Posterior vena cava (tissue), 2 donors: ENCODE results near the gene FOXO6. TPM values are rescaled to one million over a fixed set of nuclear protein-coding genes. Genes with fewer than 3 reads are reported as not detected.

ENCODE experiments used
- DNase-seq: peaks from one replicate; pipeline ENCODE4 v3.0.0-alpha.2; 2020; ENCODE audit warnings: low spot score
- intact Hi-C, 2 donors: fragments of 100-400 bp; cut with DNase I; formaldehyde crosslinking; loops; one replicate each; pipeline versions ENCODE4 v1.14.1 to v1.14.2; 2022 to 2023
- total RNA-seq, 2 donors: library from RNA; stranded (reverse); fragmentation: NEBNext Ultra II Directional; extraction: Animal tissue kit (Norgen Biotek cat#: 25700); gene quantifications; one replicate each; pipeline ENCODE4 v1.2.1, GENCODE V29; 2021
- donor health status: DM: yes; HTN: yes; CAD: no.
- donor health status: DM: yes; HTN: yes; CAD: no.

FOXO6 gene
- total RNA-seq, 2 donors from 2014 or later: 0.62 to 0.83 TPM

DNA sequence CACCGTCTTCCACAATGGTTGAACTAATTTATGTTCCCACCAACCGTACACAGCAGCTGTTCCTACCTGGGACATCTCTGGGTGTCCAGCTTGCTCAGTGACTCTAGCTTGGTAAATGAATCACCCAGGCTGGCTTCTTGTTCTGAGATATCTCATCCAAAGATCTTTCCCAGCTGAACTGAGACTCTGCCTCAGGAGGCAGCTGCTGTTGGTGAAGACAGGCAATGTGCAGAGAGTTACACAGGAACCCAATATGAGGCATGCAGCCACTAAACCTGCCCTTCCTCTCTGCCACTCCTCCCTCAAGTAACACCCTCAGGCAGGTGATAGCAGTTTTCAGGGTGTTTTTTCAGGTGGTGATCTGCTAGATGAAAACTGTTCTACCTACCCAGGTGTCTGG is 14.0 kb upstream of the FOXO6 start:
- intact Hi-C loops: no loop called here
- peak; percentile 11 for DNase-seq

DNA sequence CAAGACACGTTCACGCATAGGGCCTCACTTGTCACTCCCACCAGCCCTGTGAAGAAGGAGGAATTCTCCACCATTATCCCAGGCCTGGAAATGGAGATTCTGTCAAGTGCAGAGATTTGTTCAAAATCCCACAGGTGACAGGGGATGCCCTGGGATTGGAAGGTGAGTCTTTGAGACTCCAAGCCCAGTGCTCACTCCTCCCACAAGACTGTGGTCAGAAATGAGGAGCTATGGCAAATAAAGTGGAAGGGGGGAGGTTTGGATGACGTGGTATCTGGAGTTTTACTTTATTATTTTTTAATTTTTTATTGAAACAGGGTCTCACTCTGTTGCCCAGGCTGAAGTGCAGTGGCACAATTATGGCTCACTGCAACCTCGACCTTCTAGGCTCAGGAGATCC is 12.8 kb upstream of the FOXO6 start:
- intact Hi-C loops: no loop called here
- peak; percentile 45 for DNase-seq

DNA sequence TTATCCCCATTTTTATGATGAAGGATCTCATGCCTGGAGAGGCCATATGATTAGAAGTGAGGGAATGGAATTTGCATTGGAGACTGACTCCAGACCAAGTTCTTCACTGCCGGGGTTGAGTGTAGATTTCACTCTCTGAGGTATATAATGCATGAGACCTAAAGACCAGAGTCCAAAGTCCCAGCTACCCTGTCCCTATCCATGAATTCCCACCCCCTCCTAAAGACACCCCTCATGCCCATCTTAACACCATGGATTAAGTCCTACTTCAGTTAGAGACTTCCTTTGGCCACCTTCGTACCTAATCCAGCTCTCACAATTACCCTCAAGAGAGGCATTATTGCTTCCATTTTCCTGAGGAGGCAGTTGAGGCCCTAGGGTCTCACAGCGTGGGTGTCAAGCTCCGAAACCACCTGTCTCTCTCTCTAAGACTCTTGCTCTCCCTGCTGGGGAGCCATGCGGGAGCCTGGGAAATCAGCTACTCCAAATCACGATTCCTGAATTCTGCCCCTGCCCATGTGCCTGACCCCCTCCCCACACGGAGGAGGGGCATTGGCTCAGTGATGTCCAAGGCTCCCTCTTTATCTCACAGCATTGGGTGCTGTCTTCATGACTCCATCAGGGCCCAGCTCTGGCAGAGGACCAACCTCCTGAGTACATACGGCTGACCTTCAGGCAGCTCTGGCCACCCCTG is 11.7 kb upstream of the FOXO6 start:
- peak; percentile 35 for DNase-seq
- intact Hi-C loops: no loop called here

DNA sequence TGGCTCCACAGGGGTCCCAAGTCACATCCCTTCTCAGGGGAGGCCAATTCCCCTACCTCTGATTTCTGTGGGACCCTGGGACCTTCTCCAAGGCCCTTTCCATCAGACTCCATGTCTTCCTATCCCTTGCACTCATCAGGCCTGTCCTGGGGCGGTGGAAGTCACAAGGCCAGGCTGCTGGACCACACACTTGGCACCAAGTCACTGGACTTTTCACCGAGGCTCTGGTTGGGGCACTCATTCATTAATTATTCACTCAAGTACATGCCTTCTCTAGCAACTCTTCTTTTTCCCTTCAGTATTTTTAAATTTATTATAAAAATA is 11.2 kb upstream of the FOXO6 start:
- intact Hi-C loops: no loop called here
- peak; percentile 20 for DNase-seq

DNA sequence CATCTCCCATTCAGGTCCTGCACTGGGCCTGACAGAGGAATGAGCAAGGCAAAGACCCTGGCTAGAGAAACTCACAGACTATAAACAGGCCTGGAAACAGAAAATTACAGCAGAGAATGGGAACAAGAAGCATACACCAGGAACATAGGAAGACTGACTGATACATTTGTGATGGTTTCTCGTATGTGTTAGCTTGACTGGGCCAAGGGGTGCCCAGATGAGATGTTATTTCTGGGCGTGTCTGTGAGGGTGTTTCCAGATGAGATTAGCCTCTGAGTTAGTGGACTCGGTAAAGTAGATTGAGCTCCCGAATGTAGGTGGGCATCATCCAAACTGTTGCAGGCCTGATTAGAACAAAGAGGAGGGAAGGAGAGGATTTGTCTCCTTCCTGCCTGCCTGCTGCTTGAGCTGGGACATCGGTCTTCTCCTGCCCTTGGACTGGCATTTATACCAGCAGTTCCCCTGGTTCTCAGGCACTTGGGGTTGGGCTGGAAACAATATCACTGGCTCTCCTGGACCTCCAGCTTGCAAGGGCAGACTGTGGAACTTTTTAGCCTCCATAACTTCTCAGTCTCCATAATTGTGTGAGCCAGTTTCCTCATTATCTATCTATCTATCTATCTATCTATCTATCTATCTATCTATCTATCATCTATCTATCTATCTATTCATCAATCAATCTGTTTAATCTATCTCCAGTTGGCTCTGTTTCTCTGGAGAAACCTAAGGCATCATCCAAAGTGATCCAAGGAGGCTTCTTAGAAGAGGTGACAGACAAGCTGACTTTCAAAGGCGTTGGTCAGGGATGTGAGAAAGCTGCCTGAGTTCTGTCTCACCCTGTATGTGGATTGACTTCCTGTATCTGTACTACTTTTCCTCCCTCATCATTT is 9.7 kb upstream of the FOXO6 start:
- intact Hi-C loops: no loop called here
- peak; percentile 12 for DNase-seq

DNA sequence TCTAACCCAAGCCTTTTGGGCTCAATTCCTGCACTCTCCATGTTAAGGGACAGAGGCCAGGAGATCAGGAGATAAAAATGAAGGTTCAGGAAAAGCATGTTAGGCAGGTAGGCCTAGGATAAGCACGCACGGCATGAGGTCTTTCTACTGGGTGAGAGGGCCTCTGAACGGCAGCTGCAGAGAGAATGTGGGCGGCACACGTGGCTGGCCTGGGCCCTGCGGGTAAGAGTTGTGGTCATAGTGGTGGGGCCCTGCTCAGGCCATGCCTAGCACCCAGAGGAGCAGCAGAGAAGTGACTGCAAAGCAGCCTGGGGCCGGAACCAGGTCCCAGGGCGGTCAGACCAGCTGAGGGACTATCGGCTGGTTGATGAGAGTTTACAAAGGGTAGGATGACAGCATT is 7.5 kb upstream of the FOXO6 start:
- peak; percentile 24 for DNase-seq
- intact Hi-C loops: no loop called here

DNA sequence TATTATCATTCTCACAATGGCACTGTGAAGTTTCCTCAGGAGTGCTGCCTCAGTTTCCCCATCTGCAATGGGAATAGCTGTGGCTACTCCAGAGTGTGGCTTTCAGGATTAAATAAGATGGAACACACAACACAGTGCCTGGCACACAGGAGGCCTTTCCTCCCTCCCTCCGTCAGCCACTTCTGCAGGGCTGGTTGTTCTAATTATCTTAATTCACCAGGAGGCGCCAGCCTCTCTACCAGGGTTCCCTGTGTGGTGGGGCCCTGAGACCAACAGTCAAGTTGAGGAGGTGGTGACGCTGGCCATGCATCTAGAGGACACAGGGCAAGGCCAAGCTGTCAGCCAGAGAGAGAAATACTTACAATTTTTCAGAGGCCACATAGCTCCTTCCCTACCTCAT is 6.3 kb upstream of the FOXO6 start:
- intact Hi-C loops: no loop called here
- peak; percentile 46 for DNase-seq

DNA sequence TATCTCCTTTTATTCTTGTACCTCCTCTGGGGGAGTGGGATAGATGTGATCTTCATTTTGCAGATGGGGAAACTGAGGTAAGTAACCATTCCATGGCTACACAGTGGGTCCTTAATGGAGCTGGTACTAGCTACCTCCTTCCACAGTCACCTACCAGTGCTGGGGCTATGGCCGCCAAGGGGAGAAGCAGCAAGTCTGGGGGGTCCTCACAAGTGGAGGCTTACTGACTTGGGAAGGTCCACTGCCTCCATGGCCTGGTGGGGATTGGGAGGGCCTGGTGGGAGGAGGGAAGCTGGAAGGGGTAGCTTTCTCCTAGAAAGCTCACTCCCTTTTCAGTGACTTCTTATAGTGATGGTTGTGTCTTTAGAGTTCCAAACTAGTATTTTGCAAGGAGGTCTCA is 5.9 kb upstream of the FOXO6 start:
- intact Hi-C loops: no loop called here
- DNase-seq: peak; percentile 30

DNA sequence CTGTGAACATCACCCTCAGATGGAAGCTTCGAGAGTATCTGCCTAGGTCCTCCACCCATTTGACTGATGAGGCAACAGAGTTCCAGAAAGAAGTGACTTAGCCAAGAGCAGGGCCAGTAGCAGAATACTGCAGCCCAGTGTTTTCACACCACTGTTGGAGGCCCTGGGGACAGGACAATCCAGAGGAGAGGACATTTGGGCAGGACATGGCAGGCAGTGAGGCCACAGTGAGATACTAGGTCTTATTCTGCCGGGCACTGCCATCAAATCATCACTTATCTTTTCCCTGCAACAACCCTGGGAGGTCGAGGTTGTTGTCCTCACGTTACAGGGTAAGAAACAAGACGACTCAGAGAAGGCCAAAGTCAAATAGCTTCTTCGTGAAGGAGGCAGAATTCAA is 5.5 kb upstream of the FOXO6 start:
- DNase-seq: peak; percentile 15
- intact Hi-C loops: no loop called here

DNA sequence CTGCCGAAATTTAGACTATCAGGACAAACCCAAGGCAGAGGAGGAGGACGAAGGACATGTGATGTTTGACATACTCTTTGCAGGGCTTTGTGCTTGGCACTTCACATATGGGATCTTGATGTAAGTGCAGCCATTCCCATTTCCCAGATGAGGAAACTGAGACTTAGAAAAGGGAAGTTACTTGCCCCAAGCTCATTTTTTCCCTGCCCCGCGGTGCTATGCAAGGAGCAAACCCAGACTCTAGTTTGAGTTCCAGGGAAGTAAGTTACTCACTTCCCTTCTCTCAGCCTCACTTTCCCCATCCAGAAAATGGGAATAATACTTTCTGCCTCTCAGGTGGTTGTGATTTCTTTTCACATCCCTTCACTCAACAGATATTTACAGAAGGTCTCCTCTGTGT is 4.5 kb upstream of the FOXO6 start:
- peak; percentile 6 for DNase-seq
- intact Hi-C loops: no loop called here

DNA sequence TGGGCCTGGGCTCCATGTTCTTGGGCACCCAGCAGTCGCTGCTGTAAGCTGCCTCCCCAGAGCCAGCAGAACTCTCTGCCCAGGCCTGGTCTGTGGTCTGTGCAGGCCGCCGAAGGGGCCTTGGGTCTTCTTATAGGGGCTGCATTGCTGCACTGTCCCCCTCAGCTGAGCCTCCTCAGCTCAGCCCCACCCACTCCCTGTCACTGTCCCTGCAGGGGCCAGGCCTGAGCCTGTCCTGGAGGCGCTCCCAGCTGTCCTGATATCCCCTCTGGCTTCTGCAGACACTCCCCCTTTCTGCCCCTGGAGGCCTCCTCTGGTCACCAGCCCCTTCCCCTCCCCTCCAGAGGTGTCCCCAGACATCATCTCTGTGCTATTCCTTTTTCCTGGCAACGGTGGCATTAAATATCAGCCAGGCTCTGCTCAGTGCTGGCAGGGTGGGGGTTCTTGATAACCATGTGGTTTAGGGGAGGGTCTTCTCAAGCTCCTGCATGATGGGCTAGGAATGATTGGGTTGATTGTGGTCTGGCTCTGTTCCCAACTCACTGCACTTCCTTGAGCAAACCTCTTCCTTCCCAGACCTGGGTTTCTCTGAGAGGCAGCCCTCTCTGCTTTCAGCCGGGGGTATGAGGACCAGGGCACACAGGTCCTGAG is 3.7 kb upstream of the FOXO6 start:
- intact Hi-C loops: no loop called here
- peak; percentile 62 for DNase-seq

DNA sequence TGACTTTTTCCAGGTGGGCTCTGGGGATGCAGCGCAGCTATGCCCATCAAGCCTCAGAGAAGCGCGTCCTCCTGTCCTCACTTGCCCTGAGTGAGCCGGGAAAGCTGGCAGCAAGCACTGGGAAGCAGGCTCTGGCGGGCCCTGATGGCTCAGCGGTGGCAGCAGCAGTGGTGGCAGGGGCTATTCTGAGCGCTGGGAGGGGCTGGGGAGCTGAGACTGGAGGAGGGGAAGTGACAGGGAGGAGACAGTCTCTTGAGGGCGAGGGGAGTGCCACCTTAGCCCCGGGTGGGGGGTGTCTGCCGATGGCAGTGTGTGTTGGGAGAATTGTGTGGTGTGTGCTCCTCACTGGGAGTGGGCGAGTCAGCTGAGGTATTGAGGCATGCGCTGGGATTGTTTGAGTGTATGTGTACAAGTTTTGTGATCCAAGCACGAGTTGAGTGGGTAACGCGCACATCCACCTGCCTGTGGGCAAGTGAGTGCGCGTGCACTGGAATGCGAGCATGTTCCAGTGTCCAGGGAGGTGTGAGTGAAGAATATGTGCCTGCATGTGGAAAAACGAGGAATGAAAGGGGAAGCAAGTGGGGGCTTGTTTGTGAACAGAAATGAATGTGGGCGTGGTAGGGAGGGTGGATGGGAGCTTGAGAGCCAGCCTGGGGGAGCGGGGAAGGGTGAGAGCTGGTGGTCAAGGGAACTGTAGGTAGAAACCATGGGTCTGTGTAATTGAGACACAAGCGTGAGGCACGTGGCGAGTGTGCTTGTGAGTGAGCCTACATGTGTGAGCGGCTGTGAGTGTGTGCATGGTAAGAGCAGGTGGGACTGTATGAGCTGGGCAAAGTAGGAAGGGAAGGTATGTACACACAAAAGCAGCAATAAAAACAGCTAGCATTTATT is 2.9 kb upstream of the FOXO6 start:
- peak; percentile 72 for DNase-seq
- intact Hi-C loops: no loop called here

DNA sequence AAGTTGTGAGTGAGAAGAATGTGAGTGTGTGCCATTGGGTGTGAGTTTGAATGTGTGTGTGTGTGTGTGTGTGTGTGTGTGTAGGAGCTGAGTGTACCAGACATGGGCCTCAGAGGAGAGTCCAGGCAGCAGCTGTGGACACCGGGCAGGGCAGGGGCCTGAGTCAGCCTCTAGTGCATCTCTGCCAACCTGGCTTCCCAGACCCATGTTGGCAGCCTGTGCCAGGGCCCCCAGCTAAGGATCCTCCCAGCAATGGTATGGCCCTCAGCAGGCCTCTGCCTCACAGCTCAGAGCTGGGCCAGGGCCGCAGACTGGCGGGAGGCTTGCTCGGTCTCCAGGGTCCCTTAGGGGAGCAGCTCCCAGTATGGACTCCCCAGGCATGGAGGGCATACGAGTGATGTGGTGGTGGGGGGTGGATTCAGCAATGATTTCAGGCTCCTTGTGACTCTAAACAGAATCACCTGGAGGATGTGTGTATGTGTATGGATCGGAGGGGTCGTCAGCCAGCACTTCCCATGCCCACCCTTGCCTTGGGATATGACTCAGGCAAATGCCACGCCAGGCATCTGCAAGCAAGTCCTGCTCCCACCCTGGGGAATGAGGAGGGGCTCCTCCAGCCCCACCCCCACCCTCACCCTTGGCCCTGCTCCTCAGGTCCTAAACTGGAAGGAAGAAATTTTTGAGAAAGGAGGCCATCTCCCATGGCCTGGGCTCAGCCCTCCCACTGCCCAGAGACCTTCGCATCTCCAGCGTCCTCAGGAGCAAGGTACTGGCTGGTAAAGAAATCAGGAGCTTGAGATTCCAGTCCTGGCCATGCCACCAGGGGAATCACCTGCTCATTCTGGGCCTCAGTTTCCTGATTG is 1.8 kb upstream of the FOXO6 start:
- intact Hi-C loops: loop anchor here in 1 of 2 donors (5.0 kb wide), 1 partner anchor 562 kb away; no protein-coding TSS in a partner anchor
- peak; percentile 68 for DNase-seq

DNA sequence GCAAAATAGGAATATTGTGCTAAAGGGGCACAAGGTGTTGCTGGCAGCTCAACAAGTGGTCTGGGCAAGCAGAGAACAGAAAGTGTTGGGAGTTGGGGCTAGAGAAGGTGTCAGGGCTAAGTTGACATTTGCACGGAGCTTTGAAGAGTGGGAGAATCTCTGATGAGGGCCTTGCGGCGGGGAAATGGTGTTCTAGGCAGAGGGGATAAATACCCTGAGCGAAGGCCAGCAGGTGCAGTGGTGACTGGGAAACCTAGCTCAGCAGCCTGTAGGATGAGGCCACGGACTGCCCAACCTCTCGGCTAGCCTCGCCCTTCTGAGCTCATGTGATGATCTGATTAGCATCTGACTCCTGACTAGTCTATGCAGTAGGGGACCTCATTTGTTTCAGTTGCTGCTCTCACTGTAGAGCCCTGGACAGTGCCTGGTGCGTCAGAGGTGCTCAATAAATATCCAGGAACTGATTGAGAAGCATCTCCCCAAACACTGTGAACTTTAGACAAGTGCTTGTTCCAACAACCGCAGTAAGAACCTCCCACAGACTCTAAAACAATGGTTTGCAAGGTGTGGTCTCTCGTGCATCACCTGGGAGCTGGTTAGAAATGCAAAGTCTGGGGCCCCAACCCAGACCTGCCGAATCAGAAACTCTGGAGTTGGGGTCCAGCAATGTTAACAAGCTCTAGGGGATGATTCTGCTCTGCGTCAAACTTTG is 1.0 kb upstream of the FOXO6 start:
- peak; percentile 66 for DNase-seq
- intact Hi-C loops: loop anchor here in 1 of 2 donors (5.0 kb wide), 1 partner anchor 563 kb away; no protein-coding TSS in a partner anchor

DNA sequence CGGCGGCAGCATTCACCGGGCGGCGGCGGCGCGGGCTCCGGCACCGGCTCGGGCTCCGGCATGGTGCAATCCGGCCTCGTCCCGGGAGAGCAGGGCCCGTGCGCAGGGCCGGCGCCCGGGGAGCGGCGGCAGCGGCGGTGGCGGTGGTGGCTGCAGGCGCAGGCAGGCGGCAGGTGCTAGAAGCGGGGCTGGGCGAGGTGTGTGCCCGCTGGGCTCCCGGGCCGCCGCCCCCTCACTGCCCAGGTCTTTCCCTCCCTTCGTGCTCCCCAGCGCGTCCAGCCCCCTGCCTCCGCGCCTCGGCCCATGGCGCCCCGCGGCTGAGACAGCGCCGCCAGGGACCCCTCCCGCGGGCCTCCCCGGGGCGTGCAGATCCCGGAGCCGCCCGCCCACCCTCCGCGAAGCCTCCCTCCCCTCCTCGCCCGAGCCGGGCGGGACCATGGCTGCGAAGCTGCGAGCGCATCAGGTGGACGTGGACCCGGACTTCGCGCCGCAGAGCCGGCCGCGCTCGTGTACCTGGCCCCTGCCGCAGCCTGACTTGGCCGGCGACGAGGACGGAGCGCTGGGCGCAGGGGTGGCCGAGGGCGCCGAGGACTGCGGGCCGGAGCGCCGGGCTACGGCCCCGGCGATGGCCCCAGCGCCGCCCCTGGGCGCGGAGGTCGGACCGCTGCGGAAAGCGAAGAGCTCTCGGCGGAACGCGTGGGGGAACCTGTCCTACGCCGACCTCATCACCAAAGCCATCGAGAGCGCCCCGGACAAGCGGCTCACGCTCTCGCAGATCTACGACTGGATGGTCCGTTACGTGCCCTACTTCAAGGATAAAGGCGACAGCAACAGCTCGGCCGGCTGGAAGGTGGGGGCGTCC is 492 bp downstream of the FOXO6 start:
- intact Hi-C loops: loop anchor here in 1 of 2 donors (5.0 kb wide), 1 partner anchor 564 kb away; no protein-coding TSS in a partner anchor
- peak; percentile 78 for DNase-seq

DNA sequence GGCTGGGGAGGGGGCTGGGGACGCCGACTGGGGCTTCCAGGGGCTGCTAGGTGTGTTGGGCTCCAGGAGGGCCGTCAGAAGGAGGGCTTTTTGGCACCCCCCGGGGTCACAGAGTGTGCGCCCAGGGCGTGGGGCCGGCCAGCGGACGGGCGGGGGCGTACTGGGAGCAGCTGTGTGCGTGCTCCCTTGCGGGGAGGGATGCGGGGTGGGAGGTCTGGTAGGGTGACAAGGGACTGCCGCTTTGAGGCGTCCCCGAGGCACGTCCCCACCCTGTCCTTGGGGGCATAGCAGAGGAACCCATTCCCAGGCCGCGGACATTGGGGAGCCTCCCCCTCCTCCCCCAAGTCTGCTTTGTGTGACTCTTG is 1.1 kb downstream of the FOXO6 start:
- peak; percentile 74 for DNase-seq
- intact Hi-C loops: loop anchor here in 1 of 2 donors (5.0 kb wide), 1 partner anchor 565 kb away; no protein-coding TSS in a partner anchor
